Liver (tissue), 3 donors: ENCODE data around the gene HSFX3.

Experiments used
- CTCF ChIP-seq: fragments of 150-350 bp; IDR thresholded peaks from 2 replicates; pipeline ENCODE4 v1.5.1; 2017; ENCODE audit warnings: improper control_type of control experiment, low read depth, low read length; ENCODE audit not compliant: missing input control
- EGR1 ChIP-seq, 2 donors: IDR thresholded peaks; 2 replicates each; pipeline ENCODE4 v1.6.1; 2016 to 2018; ENCODE audit warnings: antibody characterized with exemption in 2 of 2, low read depth in 2 of 2
- GABPA ChIP-seq, 2 donors: IDR thresholded peaks in 1 of 2; conservative IDR thresholded peaks in 1 of 2; 2 replicates each; pipeline ENCODE4 v1.6.1; 2016; ENCODE audit warnings: antibody characterized with exemption in 2 of 2, mild to moderate bottlenecking in 1 of 2, moderate library complexity in 1 of 2
- MAX ChIP-seq: IDR thresholded peaks from 2 replicates; pipeline ENCODE4 v1.6.1; 2016; ENCODE audit warnings: antibody characterized with exemption
- NR2F2 ChIP-seq: IDR thresholded peaks from 2 replicates; pipeline ENCODE4 v1.6.1; 2016; ENCODE audit warnings: antibody characterized with exemption
- REST ChIP-seq: IDR thresholded peaks from 2 replicates; pipeline ENCODE4 v1.6.1; 2016; ENCODE audit warnings: antibody characterized with exemption, mild to moderate bottlenecking
- RXRA ChIP-seq, 2 donors: IDR thresholded peaks; 2 replicates each; pipeline ENCODE4 v1.6.1; 2017 to 2018; ENCODE audit warnings: antibody characterized with exemption in 2 of 2, mild to moderate bottlenecking in 1 of 2
- TAF1 ChIP-seq: conservative IDR thresholded peaks from 2 replicates; pipeline ENCODE4 v1.6.1; 2016; ENCODE audit warnings: antibody characterized with exemption, mild to moderate bottlenecking
- YY1 ChIP-seq: IDR thresholded peaks from 2 replicates; pipeline ENCODE4 v1.6.1; 2016; ENCODE audit warnings: antibody characterized with exemption, mild to moderate bottlenecking
- ZBTB33 ChIP-seq: IDR thresholded peaks from 2 replicates; pipeline ENCODE4 v1.6.1; 2016; ENCODE audit warnings: antibody characterized with exemption
- donor health status: healthy.
- donor health status: healthy.

GRCh38 chrX:149499766-149500165 is 50.0 kb downstream of the HSFX3 start:
- TF ChIP-seq GABPA (IDR thresholded peaks at IDR 0.05 in 1 of 2, conservative IDR thresholded peaks at IDR 0.05 in 1 of 2) (no peak), CTCF (no peak), TAF1 (no peak), MAX (no peak), NR2F2 (no peak), REST (no peak), YY1 (no peak), RXRA (IDR thresholded peaks at IDR 0.05) (no peak), EGR1 (IDR thresholded peaks at IDR 0.05; ENCODE audit: low read depth in 2 of 2) (no peak), ZBTB33 (no peak)
